H1 (cell line): ENCODE results near the gene AP5S1. TPM values are rescaled to one million over a fixed set of nuclear protein-coding genes. Genes with fewer than 3 reads are reported as not detected.

Source experiments
- CHD7 ChIP-seq: fragments of 300-600 bp; sonication (generic); IDR thresholded peaks from 2 replicates; pipeline ENCODE4 v1.7.1; 2012; ENCODE audit warnings: low read length, moderate library complexity, mild to moderate bottlenecking, inconsistent platforms; ENCODE audit not compliant: insufficient replicate concordance
- FOSL1 ChIP-seq: IDR thresholded peaks from 2 replicates; pipeline ENCODE4 v1.6.1; 2011; ENCODE audit warnings: mild to moderate bottlenecking, low read depth, low read length, moderate library complexity; ENCODE audit not compliant: insufficient read depth
- PHF8 ChIP-seq: fragments of 200-600 bp; sonication (generic); conservative IDR thresholded peaks from 2 replicates; pipeline ENCODE4 v1.7.1; 2012; ENCODE audit warnings: low read depth, mild to moderate bottlenecking, inconsistent platforms, low read length, moderate library complexity
- RNF2 ChIP-seq: fragments of 200-900, 300-1000 bp; sonication (generic); IDR thresholded peaks from 2 replicates; pipeline ENCODE4 v1.7.1; 2016; ENCODE audit warnings: borderline replicate concordance, low read depth, mild to moderate bottlenecking, antibody characterized with exemption, low read length; ENCODE audit not compliant: poor library complexity, severe bottlenecking; ENCODE audit errors: missing control alignments
- polyA plus RNA-seq, 7 experiments: library from polyadenylated mRNA; depleted of rRNA in 3 of 7; stranded (reverse) in 5 of 7; unstranded in 2 of 7; fragments of >200 nt in 5 of 7; fragments of 200-250 nt in 2 of 7; gene quantifications; 1 replicate in 5 of 7; 2 replicates in 1 of 7; 4 replicates in 1 of 7; pipeline versions ENCODE4 v1.2.1 to v1.2.3, GENCODE V29; 2011 to 2013; ENCODE audit warnings: missing spikeins in 2 of 7, mixed read lengths in 2 of 7
- total RNA-seq: library from RNA; stranded (reverse); fragmentation: NEBNext Ultra II Directional; extraction: Animal tissue kit (Norgen Biotek cat#: 25700); gene quantifications from 2 replicates; pipeline ENCODE4 v1.2.1, GENCODE V29; 2021

The AP5S1 gene
- total and polyA plus RNA-seq, 2 of the 8 experiments (the other 6 are each of a cell fraction or from before 2014, with no cell fraction given) = 3.3 to 3.7 TPM

- TF ChIP-seq CHD7 (no peak), PHF8 (no peak), FOSL1 (no peak), RNF2 (no peak)
Observed at GRCh38 chr20:3865152-3865886, 45.0 kb downstream of the AP5S1 start (continued).
